HT-29 (cell line): ENCODE results near the gene ATOH8. TPM values are rescaled to one million over a fixed set of nuclear protein-coding genes. Genes with fewer than 3 reads are reported as not detected.
A peak's percentile ranks its signal among the peaks of the same experiment; 100 is the strongest.

Experiments used
- DNase-seq: peaks from one replicate; pipeline ENCODE4 v3.0.0-alpha.2; 2015; ENCODE audit warnings: low spot score
- total RNA-seq: library from RNA; depleted of rRNA; stranded (reverse); fragments of >200 nt; shearing (Covaris generic); gene quantifications from 2 replicates; pipeline ENCODE4 v1.2.3, GENCODE V29; 2014

ATOH8 gene
- total RNA-seq, 1 experiment from 2014 or later, result 2.3 TPM

DNA sequence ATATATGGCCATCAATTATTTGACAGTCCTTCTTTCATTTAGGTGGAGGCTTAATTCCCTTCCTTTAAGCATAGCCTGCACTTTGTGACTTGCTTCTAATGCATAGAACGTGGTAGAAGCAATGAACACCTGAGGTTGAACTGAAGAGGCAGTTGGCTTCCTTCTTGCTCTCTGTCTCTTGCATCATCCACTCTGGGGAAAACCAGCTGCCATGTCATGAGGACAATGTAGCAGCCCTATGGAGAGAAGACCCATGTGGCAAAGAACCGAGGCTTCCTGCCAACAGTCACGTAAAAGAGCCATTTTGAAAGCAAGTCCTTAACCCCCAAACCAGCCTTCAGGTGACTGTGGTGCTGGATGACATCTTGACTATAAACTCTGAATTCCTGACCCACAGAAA lies 46.8 kb downstream of the ATOH8 start:
- no peak for DNase-seq

DNA sequence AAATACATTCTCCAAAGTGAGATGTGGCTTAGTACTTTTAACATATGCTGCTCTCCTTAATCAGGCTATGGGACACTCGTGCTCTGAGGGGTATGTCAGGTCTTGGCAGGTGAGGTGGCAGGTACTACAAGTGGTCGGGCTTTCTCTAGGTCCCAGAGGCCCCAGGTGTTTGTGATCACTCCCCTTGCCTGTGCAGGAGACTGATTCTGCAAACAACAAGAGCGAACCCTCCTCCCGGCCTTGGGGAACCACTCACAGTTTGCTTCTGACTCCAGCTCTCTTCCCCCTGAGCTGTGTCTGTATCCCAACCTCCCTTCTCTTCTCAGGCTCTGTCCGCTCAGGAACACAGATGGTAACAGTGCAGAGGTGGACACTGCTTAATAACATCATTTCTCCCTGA lies 48.1 kb downstream of the ATOH8 start:
- DNase-seq, result no peak

GRCh38 chr2:85802354-85803103 lies 48.7 kb downstream of the ATOH8 start:
- no peak for DNase-seq

DNA sequence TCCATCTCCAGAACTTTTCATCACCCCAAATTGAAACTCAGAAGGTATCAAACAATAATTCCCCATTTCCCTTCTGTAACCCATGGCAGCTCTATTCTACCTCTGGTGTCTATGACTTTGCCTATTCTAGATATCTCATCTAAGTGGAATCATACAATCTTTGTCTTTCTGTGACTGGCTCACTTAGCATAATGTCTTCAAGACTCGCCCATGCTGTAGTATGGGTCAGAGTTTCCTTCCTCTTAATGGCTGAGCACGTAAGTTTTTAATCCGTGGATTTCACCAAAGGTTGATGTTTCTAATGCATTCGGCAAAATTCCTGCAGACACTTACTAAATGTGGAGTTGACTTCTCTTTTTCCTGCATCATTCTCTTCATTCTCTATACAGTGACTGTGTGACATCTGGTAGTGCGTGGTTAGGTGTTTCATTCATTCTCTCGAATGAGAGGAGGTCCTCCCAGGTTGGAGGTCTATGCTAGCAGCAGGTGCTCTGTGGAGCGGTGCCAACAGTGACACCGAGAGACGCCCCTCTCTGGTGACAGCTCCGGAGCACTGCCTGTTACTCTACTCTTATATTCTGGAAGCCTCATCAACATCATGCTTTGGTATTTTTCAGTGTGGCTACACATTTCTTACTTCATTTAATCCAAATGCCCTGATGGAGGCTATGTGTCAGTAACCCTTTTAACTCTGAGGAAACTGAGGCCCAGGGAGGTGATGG lies 50.1 kb downstream of the ATOH8 start:
- DNase-seq, result no peak

DNA sequence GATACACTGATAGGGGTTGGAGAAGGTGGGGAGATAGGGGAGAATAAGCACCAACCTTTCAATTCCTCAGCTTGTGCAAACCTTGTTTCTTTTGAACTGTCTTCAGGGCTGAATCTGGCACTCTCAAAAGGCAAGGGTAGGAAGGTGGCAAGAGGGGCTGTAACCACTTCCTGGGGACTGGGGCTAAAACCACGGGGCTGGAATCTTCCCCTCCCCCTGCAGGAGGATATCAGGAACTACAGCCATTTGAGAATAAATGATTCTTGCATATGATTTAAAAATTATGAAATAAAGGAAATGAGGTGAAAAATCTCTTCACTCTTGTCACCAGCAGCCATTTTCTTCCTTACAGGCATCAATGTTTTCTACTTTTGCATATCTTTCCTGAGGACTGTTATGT lies 50.8 kb downstream of the ATOH8 start:
- peak; percentile 11 for DNase-seq

DNA sequence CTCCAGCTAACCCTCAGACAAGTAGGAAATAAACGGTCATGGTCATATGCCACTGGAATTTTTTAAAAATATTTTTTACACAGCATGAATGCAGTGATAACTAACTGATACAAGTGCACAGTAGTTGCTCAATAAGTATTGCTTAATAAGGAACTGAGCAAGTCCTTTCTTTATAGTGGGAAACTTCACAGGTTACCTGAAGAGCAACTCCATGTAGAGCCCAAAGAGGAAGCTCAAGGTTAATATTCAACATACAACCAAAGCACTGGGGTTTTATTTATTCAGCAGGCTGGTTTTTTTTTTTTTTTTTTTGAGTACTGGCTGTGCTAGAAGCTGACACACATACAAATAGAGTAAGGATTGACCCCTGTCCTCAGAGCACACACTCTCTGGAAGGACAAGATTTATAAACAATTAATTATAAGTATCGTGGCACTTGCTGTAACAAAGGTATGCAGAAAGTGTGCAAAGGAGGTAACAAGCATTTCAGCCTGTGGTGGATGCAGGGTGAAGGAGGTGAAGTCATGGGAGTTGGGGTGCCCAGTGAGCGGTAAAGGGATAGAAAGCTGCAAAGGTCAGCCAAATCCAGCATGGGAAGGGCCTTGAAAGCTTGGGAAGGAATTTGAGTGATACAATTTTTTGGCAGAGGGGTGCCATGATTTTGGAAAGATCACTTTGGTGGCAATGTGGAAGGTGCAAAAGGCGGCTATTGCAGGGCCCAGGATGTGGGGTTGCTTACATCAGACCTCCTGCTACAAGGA lies 52.7 kb downstream of the ATOH8 start:
- no peak for DNase-seq

DNA sequence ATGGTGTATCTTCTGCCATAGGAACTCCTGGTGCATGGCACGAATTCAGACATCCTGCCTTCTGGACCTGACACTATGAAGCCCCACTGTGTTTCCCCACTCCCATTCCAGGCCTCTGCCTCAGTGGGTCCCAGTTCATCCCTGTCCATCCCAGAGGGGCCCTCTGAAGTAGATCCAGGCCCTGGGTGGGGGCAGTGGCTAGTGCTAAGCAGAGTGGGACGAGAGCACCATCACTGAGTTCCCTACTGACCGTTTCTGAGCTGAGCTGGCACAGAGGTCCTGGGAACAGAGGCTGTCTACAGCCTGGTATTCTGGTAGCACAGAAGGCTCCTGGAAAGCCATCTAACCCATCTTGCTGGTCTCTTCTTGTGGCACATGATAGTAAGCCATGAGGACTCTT lies 54.0 kb downstream of the ATOH8 start:
- no peak for DNase-seq

GRCh38 chr2:85810371-85811179 lies 56.8 kb downstream of the ATOH8 start:
- DNase-seq, result no peak

DNA sequence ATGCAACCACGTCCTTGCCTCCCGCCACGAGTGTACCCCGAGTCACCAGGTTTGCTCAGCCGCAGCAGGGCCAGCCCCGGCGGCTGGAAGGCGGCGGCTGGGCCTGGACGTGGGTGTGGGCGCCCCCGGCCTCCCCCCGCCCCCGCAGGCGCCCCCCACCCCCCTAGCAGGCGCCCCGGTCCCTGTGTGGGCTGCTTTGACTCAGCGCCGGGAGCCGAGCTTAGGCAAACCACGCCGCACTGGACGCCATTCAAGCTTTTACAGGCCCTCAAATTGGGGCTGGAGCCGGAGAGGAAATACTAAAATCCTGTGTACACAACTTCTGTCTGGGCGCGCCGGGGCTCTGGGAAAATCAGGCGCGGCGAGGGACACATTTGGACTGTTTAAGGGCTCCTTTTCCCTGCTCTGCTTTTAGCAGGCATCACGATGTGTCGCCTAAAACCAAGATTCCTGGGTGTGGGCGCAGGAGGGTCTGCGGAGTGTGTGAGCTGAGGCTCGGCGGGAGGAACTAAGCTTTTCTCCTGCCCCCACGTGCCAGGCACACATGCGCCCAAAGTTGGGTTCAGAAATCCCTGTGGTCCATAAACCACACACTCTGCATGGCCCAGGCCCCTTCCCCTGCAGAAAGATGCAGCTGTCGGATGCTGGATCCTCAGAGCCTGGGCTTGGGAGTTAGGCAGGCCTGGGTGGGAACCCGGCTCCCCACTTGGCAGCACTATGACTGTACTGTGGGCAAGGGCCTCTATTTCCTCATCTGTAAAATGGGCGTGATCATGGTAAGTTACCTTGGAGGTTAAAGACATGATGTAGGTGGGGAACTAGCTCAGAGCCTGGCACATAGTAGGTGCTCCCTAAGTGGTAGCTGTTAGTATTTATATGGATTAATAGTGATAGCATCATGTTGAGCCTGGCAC lies 57.6 kb downstream of the ATOH8 start:
- no peak for DNase-seq

DNA sequence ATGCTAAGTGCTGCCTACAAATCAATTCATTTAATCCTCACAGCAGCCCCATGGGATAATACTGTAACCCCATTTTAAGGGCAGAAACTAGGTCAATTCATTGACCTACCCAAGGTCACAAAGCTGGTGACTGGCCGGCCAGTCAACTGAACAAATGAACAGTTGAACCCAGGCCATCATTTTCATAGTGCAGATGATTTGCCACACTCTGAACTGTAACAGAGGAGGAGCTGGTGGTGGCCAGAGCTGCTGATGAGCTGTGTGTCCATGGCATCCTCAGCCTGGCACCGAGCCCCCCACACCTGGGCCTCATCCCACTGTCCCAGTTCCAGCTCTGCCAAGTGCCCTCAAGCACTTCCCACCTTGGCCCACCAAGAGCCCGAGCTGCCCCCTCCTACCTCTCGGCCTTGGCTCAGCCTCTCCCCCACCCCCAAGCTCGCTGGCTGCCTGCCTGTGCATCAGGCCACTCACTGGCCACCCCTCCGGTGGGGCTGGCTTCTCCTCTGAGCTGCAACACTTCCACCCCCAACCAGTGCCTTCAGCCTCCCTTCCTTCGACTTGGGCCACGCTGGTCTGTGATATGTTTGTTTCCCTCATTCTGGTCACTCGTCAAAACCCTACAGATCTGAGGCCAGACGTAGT lies 58.4 kb downstream of the ATOH8 start:
- no peak for DNase-seq

- DNase-seq, result no peak
Observed at GRCh38 chr2:85813211-85813981, 59.6 kb downstream of the ATOH8 start.

- peak; percentile 93 for DNase-seq
Observed at GRCh38 chr2:85813982-85814801, 60.4 kb downstream of the ATOH8 start.

- no peak for DNase-seq
Observed at GRCh38 chr2:85814802-85815550, 61.2 kb downstream of the ATOH8 start.

- no peak for DNase-seq
Observed at GRCh38 chr2:85819811-85820510, 66.2 kb downstream of the ATOH8 start.

DNA sequence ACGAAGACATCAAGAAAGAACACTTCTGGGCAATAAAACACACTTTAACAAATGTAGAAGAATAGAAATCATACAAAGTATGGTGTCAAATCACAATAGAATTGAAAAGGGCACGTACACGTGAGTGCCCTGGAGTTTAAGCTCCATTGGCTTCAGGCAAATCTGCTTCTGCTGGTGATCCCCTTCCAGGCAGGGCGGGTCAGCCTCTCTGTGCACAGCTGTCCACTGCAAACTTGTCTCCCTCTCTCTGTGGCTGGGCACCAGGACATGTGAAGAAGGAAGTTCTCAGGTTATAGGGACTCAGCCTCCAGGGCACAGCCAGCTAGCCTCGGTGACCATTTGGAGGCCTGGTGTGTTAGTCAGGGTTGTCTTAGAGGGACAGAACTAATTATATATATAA lies 69.0 kb downstream of the ATOH8 start:
- DNase-seq, result no peak

- DNase-seq, result no peak
Observed at GRCh38 chr2:85823951-85824350, 70.2 kb downstream of the ATOH8 start.
